D721Med (cell line): ENCODE data around the gene FAM174B.

Experiments used
- DNase-seq: peaks from one replicate; pipeline ENCODE4 v3.0.0; 2011; ENCODE audit warnings: low spot score; ENCODE audit not compliant: insufficient read length
- FAIRE-seq: peaks from 2 replicates; lab custom pipeline; 2011; peaks lifted over from hg19 to GRCh38; lab: Jason Lieb, UNC
- CTCF ChIP-seq: IDR thresholded peaks from 2 replicates; pipeline ENCODE4 v1.5.1; 2012; ENCODE audit warnings: mild to moderate bottlenecking, control low read depth; ENCODE audit not compliant: insufficient read depth; ENCODE audit errors: missing control alignments

FAM174B gene

DNA sequence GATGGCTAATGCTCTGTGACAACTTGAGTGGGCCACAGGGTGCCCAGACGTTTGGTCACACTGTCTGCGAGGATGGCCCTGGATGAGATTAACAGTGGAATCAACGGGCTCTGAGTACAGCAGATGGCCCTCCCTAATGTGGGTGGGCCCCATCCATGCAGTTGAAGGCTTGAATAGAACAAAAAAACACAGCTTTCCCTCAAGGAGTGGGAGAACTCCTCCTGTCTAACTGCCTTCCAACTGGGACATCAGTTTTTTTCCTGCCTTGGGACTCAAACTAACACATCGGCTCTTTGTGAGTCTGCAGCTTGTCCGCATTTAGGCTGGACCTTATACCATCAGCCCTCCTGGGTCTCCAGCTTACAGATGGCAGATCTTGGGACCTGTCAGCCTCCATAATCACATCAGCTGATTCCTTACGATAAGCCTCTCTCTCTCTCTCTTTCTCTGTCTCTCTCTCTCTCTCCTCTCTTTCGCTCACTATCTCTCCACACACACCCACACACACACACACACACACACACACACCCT, 20.8 kb downstream of the FAM174B start:
- peak; percentile 85 for FAIRE-seq
- no peak for TF ChIP-seq CTCF
- no peak for DNase-seq

- no peak for DNase-seq
- FAIRE-seq, result no peak
- TF ChIP-seq CTCF, result no peak
Observed at GRCh38 chr15:92634060-92634459, 21.5 kb downstream of the FAM174B start.

DNA sequence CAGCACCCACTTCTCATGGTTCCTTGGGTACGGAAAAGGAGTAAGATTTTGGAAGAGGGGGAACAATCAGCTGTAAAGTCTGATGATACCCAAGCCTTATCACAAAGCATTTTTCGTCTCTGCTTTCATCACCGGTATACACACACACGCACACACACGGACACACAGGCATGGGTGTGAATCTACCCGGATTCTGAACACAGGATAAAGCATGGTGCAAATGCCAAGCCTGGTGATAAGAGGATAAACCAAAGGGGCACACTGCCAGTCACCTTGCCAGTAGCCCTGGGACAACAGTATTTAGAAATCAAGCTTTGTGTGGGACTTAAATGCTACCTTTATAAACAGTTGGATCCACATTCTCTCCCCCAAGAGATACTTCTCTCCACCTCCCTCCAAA, 22.2 kb downstream of the FAM174B start:
- FAIRE-seq, result no peak
- DNase-seq, result no peak
- TF ChIP-seq CTCF, result no peak

DNA sequence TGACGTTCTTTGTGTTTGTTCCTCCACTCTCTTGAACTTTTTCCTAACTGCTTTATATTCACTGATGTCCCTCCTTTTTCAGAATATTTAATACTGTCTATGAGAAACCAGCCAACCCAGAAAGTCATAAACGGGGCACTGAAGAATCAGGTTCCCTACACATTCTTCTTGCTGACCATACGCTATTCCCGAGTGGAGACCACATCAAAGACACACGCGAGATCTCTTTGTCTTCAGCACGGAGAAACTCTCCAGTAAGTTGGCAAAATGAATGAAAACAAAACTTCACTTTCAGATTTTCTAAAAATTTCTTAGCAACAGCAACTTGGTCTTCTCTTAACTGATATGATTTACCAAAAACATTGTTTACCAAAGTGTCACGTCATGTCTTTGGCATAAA, 22.6 kb downstream of the FAM174B start:
- TF ChIP-seq CTCF, result no peak
- FAIRE-seq (no peak), DNase-seq (no peak)

DNA sequence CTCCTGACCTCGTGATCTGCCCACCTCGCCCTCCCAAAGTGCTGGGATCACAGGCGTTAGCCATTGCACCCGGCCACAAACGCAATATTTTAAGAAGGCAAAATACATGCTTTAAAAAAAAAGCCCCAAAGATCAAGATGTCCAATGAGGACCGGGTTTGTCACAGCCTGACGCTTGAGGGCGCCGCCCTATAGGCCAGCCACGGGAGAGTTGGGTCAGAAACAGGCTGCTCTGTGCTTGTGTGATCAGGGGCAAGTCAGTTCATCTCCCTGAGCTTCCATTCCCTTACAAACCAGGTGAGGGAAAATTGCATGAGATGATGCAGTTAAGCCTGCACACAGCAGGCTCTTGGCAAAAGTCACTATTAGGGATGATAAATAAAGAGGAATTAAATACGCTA, 23.9 kb downstream of the FAM174B start:
- FAIRE-seq (no peak), DNase-seq (no peak)
- no peak for TF ChIP-seq CTCF

GRCh38 chr15:92629975-92630626, 25.5 kb downstream of the FAM174B start:
- FAIRE-seq, result no peak
- no peak for TF ChIP-seq CTCF
- no peak for DNase-seq

GRCh38 chr15:92629276-92629974, 26.1 kb downstream of the FAM174B start:
- no peak for TF ChIP-seq CTCF
- no peak for DNase-seq
- no peak for FAIRE-seq
